Lung (tissue), 12 donors: ENCODE data around the gene SPRTN. TPM values are rescaled to one million over a fixed set of nuclear protein-coding genes. Genes with fewer than 3 reads are reported as not detected.

Source experiments
- ATAC-seq: fragments of 200-7000 bp; cut with Tn5 transposase; one replicate; pipeline ENCODE4 v1.9.1; 2020; ENCODE audit warnings: moderate number of reproducible peaks; ENCODE audit not compliant: insufficient read depth, low FRiP score
- DNase-seq, 3 donors: peaks; one replicate each; pipeline ENCODE4 v3.0.0-alpha.2; 2013 to 2017
- H3K27ac ChIP-seq, 2 donors: one replicate each; pipeline ENCODE4 v1.5.1; 2013; ENCODE audit warnings: mild to moderate bottlenecking in 2 of 2, moderate library complexity in 2 of 2, control low read depth in 1 of 2, inconsistent platforms in 1 of 2, low read depth in 1 of 2, low read length in 1 of 2
- H3K27me3 ChIP-seq, 3 donors: one replicate each; pipeline ENCODE4 v1.5.1; 2013; ENCODE audit warnings: low read length in 2 of 3; ENCODE audit not compliant: control insufficient read depth in 3 of 3, insufficient read depth in 3 of 3
- H3K36me3 ChIP-seq, 4 donors: one replicate each; pipeline ENCODE4 v1.5.1; 2013; ENCODE audit warnings: low read length in 4 of 4, mild to moderate bottlenecking in 1 of 4, moderate library complexity in 1 of 4; ENCODE audit not compliant: control insufficient read depth in 4 of 4, insufficient read depth in 4 of 4
- H3K4me1 ChIP-seq, 5 donors: one replicate each; pipeline ENCODE4 v1.5.1; 2013; ENCODE audit warnings: low read length in 5 of 5, mild to moderate bottlenecking in 2 of 5, moderate library complexity in 1 of 5; ENCODE audit not compliant: control insufficient read depth in 5 of 5, insufficient read depth in 5 of 5
- H3K4me3 ChIP-seq: one replicate; pipeline ENCODE4 v1.5.1; 2013; ENCODE audit warnings: mild to moderate bottlenecking, control low read depth, moderate library complexity
- H3K9ac ChIP-seq, 2 donors: one replicate each; pipeline ENCODE4 v1.5.1; 2013; ENCODE audit warnings: low read length in 2 of 2, control low read depth in 1 of 2; ENCODE audit not compliant: insufficient read depth in 1 of 2
- H3K9me3 ChIP-seq, 4 donors: one replicate each; pipeline ENCODE4 v1.5.1; 2013; ENCODE audit warnings: low read length in 3 of 4, mild to moderate bottlenecking in 1 of 4, moderate library complexity in 1 of 4; ENCODE audit not compliant: control insufficient read depth in 4 of 4, insufficient read depth in 3 of 4
- CTCF ChIP-seq: IDR thresholded peaks from 2 replicates; pipeline ENCODE4 v1.5.1; 2012; ENCODE audit warnings: mild to moderate bottlenecking; ENCODE audit errors: control extremely low read depth, extremely low read depth
- WGBS, 2 donors: extraction: QIAGEN DNeasy Blood & Tissue Kit; methylation state at CpG; one replicate each; pipeline ENCODE4 v1.1.7; 2013; 5-methylcytosine and 5-hydroxymethylcytosine counted together
- polyA plus RNA-seq, 2 donors: library from polyadenylated mRNA; stranded (reverse); fragments of 200-250 nt; gene quantifications; one replicate each; pipeline ENCODE4 v1.2.1, GENCODE V29; 2013
- total RNA-seq, 2 donors: library from RNA; depleted of rRNA in 1 of 2; stranded (reverse); fragments of >200 nt in 1 of 2; gene quantifications; one replicate each; pipeline ENCODE4 v1.2.1, GENCODE V29; 2014 to 2021
- donor health status: control.
- donor health status: control.
- donor health status: Bipolar disorder and iron deficiency.
- donor health status: healthy.
- donor health status: DM: yes; HTN: yes; CAD: no.

The SPRTN gene
- total and polyA plus RNA-seq, 4 donors: 3.6 to 13.5 (median 8.9) TPM

- Histone ChIP-seq H3K4me1 (peaks cover 0 to 6% (median 1%) of the 10 kb centered on the region in 5 donors), H3K36me3 (peaks cover 3 to 19% (median 13%) of the 10 kb centered on the region in 4 donors), H3K9me3 (no peaks in the 10 kb centered on the region), H3K4me3 (no peak overlapping the region), H3K27ac (no peak overlapping the region), H3K27me3 (no peaks in the 10 kb centered on the region), H3K9ac (no peak overlapping the region)
- DNase-seq: no peak
- WGBS, 2 donors: 69 to 86% methylated on average over 2 of the region's 2 CpGs
- TF ChIP-seq CTCF: no peak
- ATAC-seq: no peak
These were observed 15.0 kb downstream of the SPRTN start for GRCh38 chr1:231353086-231353485.

DNA sequence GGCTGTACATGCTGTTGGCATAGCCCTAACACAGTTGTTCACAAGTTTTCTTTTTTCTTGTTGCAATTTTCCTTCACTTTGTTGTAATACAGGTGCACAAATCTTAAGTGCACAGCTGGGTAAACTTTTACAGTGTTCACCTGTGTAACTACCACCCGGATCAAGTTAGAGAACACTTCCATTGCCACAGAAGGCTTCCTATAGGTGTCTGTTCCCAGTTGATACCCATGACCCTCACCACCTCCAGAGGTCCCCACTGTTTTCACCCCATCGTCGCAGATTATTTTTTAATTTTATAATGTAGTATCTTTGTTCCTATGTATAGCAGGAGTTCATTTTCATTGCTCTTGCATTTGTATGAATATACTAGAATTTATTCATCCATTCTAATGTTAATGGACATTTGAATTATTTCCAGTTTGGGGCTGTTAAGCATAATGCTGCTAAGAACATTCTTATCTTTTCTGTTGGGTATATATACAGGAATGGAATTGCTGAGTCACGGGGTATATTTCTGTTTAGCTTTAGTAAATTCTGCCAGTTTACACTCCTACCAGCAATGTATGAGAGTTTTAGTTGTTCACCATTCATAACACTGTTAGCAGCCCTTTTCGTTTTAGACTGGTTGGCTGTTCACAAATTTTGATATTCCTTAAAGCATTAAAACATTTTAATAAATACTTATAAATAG, 16.4 kb downstream of the SPRTN start:
- Histone ChIP-seq H3K27me3 (no peaks in the 10 kb centered on the region), H3K9me3 (no peaks in the 10 kb centered on the region), H3K36me3 (peaks cover 2 to 19% (median 13%) of the 10 kb centered on the region in 4 donors), H3K27ac (no peak overlapping the region), H3K4me3 (no peak overlapping the region), H3K9ac (no peak overlapping the region), H3K4me1 (peaks cover 0 to 7% (median 1%) of the 10 kb centered on the region in 5 donors)
- ATAC-seq (no peak), DNase-seq (no peak)
- WGBS, 2 donors: 87 to 88% methylated on average over 5 of the region's 5 CpGs
- no peak for TF ChIP-seq CTCF

DNA sequence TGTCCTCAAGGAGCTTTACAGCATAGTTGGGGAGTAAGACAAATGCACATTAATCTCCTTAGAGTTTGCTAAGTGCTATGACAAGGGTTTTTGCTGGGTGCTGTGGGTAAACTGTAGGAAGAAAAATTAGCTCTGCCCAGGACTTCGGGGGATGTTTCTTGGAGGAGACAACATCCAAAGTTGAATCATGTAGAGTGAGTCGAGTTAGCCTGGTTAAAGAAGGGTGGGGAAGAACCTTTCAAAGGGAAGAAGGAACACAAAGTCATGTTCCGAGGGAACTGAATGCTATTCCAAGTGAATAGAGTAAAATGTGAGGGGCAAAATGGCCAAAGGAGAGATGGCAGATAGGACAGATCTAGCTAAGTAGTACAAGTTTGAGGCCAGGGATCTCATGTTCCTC, 17.1 kb downstream of the SPRTN start:
- DNase-seq: no peak
- no peak for ATAC-seq
- H3K4me3 ChIP-seq: no peak overlapping the region
- H3K27me3 ChIP-seq: no peaks in the 10 kb centered on the region
- no peak overlapping the region for H3K9ac ChIP-seq
- no peak overlapping the region for H3K27ac ChIP-seq
- WGBS, 2 donors: 84 to 90% methylated on average over 3 of the region's 3 CpGs
- no peak for TF ChIP-seq CTCF
- peaks cover 2 to 17% (median 10%) of the 10 kb centered on the region in 4 donors for H3K36me3 ChIP-seq
- peaks cover 0 to 7% (median 1%) of the 10 kb centered on the region in 5 donors for H3K4me1 ChIP-seq
- H3K9me3 ChIP-seq: no peaks in the 10 kb centered on the region
